OCI-LY7 (cell line): ENCODE measurements around the gene COPS6. TPM values are rescaled to one million over a fixed set of nuclear protein-coding genes. Genes with fewer than 3 reads are reported as not detected.

Experiments
- BruUV-seq: library from RNA; stranded (reverse); fragments of 400-500 nt; replicated peaks from 2 replicates; lab custom pipeline; 2021; lab: Mats Ljungman, UMichigan
- CTCF ChIA-PET: fragments of 300-600 bp; sonication (Branson Sonifier 250); formaldehyde crosslinking; loops from one replicate; lab custom pipeline; 2022; ENCODE audit warnings: antibody characterized with exemption; ENCODE audit not compliant: unreplicated experiment; lab: Charles Lee
- POLR2A ChIA-PET: fragments of 300-600 bp; sonication (Branson Sonifier 250); formaldehyde crosslinking; loops from one replicate; lab custom pipeline; 2022; ENCODE audit warnings: antibody characterized with exemption; lab: Charles Lee
- DNase-seq: peaks from one replicate; pipeline ENCODE4 v3.0.0-alpha.2; 2015; ENCODE audit warnings: low spot score
- H2AFZ ChIP-seq: fragments of 200-600 bp; sonication (generic), shearing (Covaris generic); 2 replicates; pipeline ENCODE4 v1.6.1; 2014; ENCODE audit warnings: mild to moderate bottlenecking, antibody characterized with exemption, low read length, moderate library complexity
- H3K27ac ChIP-seq: fragments of 200-600 bp; sonication (generic); 2 replicates; pipeline ENCODE4 v1.5.1; 2014; ENCODE audit warnings: mixed run types, low read depth, mild to moderate bottlenecking, moderate library complexity, low read length, inconsistent platforms; ENCODE audit not compliant: poor library complexity, severe bottlenecking
- H3K36me3 ChIP-seq: fragments of 200-600 bp; sonication (generic); 2 replicates; pipeline ENCODE4 v1.6.1; 2014; ENCODE audit warnings: mild to moderate bottlenecking, antibody characterized with exemption, low read length, moderate library complexity, mixed read lengths; ENCODE audit not compliant: insufficient read depth
- H3K4me1 ChIP-seq: fragments of 200-600 bp; sonication (generic); 2 replicates; pipeline ENCODE4 v1.5.1; 2014; ENCODE audit warnings: mild to moderate bottlenecking, low read length; ENCODE audit not compliant: insufficient read depth, poor library complexity, severe bottlenecking
- H3K4me2 ChIP-seq: fragments of 200-600 bp; sonication (generic); 2 replicates; pipeline ENCODE4 v1.6.1; 2014; ENCODE audit warnings: mild to moderate bottlenecking, low read length
- H3K4me3 ChIP-seq: fragments of 200-600 bp; sonication (generic); 2 replicates; pipeline ENCODE4 v1.5.1; 2014; ENCODE audit warnings: mild to moderate bottlenecking, low read depth, low read length; ENCODE audit not compliant: poor library complexity, severe bottlenecking
- H3K79me2 ChIP-seq: fragments of 200-600 bp; sonication (generic); 2 replicates; pipeline ENCODE4 v1.6.1; 2016; ENCODE audit warnings: low read depth, mild to moderate bottlenecking, low read length, moderate library complexity, mixed read lengths; ENCODE audit not compliant: insufficient read depth
- H3K9me2 ChIP-seq: fragments of 200-600 bp; sonication (generic); 2 replicates; pipeline ENCODE4 v1.6.1; 2016; ENCODE audit warnings: mild to moderate bottlenecking, low read length, mixed read lengths; ENCODE audit not compliant: insufficient read depth
- H3K9me3 ChIP-seq: fragments of 200-600 bp; sonication (generic); 2 replicates; pipeline ENCODE4 v1.6.1; 2014; ENCODE audit warnings: mild to moderate bottlenecking, mixed run types, low read length, mixed read lengths
- H4K20me1 ChIP-seq: fragments of 200-600 bp; sonication (generic); 2 replicates; pipeline ENCODE4 v1.6.1; 2014; ENCODE audit warnings: mild to moderate bottlenecking, antibody characterized with exemption, low read length, moderate library complexity, mixed read lengths; ENCODE audit not compliant: insufficient read depth
- CTCF ChIP-seq: fragments of 200-600 bp; sonication (generic); conservative IDR thresholded peaks from 2 replicates; pipeline ENCODE4 v1.5.1; 2014; ENCODE audit warnings: mild to moderate bottlenecking, antibody characterized with exemption, low read length, moderate library complexity, mixed read lengths
- EZH2phosphoT487 ChIP-seq: fragments of 200-600 bp; sonication (generic); IDR thresholded peaks from 2 replicates; pipeline ENCODE4 v1.6.1; 2018; ENCODE audit warnings: low read depth, borderline replicate concordance, mild to moderate bottlenecking, mixed run types, antibody characterized with exemption, low read length, moderate library complexity, mixed read lengths
- intact Hi-C: fragments of 100-400 bp; cut with micrococcal nuclease; formaldehyde crosslinking; loops from one replicate; pipeline ENCODE4 v1.10.0; 2022; ENCODE audit not compliant: unreplicated experiment
- total RNA-seq, 2 experiments: library from RNA; depleted of rRNA in 1 of 2; stranded (reverse); fragments of >200 nt in 1 of 2; shearing (Covaris generic) in 1 of 2; gene quantifications; 2 replicates each; pipeline ENCODE4 v1.2.3, GENCODE V29; 2014 to 2022

The COPS6 gene
- total RNA-seq, 2 experiments from 2014 or later, result 57.6 to 96.0 TPM

DNA sequence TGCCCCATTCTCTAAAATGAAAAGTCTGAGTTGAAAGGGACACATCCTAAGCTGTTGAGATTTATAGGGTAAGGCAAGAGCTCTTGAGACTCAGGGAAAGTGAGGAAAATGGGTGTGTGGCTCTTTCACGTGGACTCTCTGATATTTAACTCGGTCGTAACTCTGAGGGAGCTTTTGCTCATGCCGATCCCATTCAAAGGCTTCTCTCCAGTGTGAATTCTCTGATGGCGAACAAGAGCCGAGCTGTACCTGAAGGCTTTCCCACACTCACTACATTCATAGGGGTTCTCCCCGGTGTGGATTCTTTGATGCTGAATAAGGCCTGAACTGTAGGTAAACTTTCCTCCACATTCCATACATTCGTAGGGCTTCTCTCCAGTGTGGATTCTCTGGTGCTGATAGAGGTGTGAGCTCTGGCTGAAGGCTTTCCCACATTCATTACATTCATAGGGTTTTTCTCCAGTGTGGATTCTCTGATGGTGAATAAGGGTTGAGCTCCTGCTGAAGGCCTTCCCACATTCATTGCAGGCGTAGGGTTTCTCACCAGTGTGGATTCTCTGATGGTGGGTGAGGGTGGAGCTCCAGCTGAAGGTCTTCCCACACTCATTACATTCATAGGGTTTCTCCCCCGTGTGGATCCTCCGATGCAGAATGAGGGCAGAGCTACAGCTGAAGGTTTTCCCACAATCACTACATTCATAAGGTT is 17.6 kb upstream of the COPS6 start:
- Histone ChIP-seq H3K9me3 (no peaks in the 10 kb centered on the region), H3K4me3 (no peak overlapping the region), H4K20me1 (no peaks in the 10 kb centered on the region), H3K27ac (no peak overlapping the region), H3K9me2 (no peaks in the 10 kb centered on the region), H3K79me2 (no peaks in the 10 kb centered on the region), H3K4me1 (no peaks in the 10 kb centered on the region), H3K36me3 (peaks cover 66% of the 10 kb centered on the region), H2AFZ (no peak overlapping the region), H3K4me2 (no peak overlapping the region)
- TF ChIP-seq EZH2phosphoT487 (no peak), CTCF (no peak)
- no peak for DNase-seq
- BruUV-seq, result TSS peak; percentile 53
- POLR2A ChIA-PET, result interaction anchor here (0.6 to 1.1 kb wide), 2 partner anchors 21 to 115 kb away, joined by 3 to 8 read pairs; no protein-coding TSS in a partner anchor
- CTCF ChIA-PET, result no interaction called here
- intact Hi-C loops, result no loop called here

- Histone ChIP-seq H3K27ac (no peak overlapping the region), H3K36me3 (peaks cover 73% of the 10 kb centered on the region), H3K4me1 (no peaks in the 10 kb centered on the region), H3K9me2 (no peaks in the 10 kb centered on the region), H3K4me3 (no peak overlapping the region), H3K79me2 (no peaks in the 10 kb centered on the region), H4K20me1 (no peaks in the 10 kb centered on the region), H3K9me3 (no peaks in the 10 kb centered on the region), H3K4me2 (no peak overlapping the region), H2AFZ (no peak overlapping the region)
- no TSS peak for BruUV-seq
- CTCF ChIA-PET, result no interaction called here
- POLR2A ChIA-PET, result interaction anchor here (0.5 kb wide), 1 partner anchor 20 kb away, joined by 3 read pairs; no protein-coding TSS in a partner anchor
- intact Hi-C loops, result no loop called here
- no peak for DNase-seq
- TF ChIP-seq CTCF, result no peak
- no peak for TF ChIP-seq EZH2phosphoT487
Observed at GRCh38 chr7:100072462-100072861, 16.3 kb upstream of the COPS6 start.

DNA sequence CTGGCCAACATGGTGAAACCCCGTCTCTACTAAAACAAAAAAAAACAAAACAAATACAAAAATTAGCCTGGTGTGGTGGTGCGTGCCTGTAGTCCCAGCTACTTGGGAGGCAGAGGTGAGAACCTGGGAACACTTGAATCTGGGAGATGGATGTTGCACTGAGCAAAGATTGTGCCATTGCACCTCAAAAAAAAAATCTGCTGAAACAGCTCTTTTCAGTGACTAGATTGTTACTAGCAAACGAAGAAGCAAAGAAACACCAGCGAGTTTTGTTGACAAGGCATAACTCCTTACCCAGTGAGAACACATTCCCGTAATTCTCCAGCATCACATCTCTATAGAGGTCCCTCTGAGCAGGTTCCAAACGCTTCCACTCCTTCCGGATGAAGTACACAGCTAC is 13.9 kb upstream of the COPS6 start:
- no peak overlapping the region for H3K27ac ChIP-seq
- ChIA-PET CTCF (no interaction called here), POLR2A (interaction anchor here (0.5 to 0.6 kb wide), 2 partner anchors 8 to 104 kb away, joined by 3 to 4 read pairs; no protein-coding TSS in a partner anchor)
- no TSS peak for BruUV-seq
- intact Hi-C loops, result no loop called here
- no peak for DNase-seq
- no peak overlapping the region for H3K4me2 ChIP-seq
- H4K20me1 ChIP-seq, result no peaks in the 10 kb centered on the region
- no peak overlapping the region for H3K4me3 ChIP-seq
- no peaks in the 10 kb centered on the region for H3K9me2 ChIP-seq
- H3K79me2 ChIP-seq, result no peaks in the 10 kb centered on the region; the same call in 1 of the 2 replicates
- TF ChIP-seq CTCF (no peak), EZH2phosphoT487 (no peak)
- H2AFZ ChIP-seq, result no peak overlapping the region
- H3K36me3 ChIP-seq, result peaks cover 76% of the 10 kb centered on the region
- no peaks in the 10 kb centered on the region for H3K4me1 ChIP-seq
- H3K9me3 ChIP-seq, result no peaks in the 10 kb centered on the region
